Activated CD8-positive, alpha-beta memory T cell treated with anti-CD3 and anti-CD28 coated beads, Interleukin-2, amount 10 ng/mL, durations not matched to agents 7 days and 5 days (primary cell): ENCODE results near the gene ASS1. TPM values are rescaled to one million over a fixed set of nuclear protein-coding genes. Genes with fewer than 3 reads are reported as not detected.

Experiments
- ATAC-seq: fragments of 150-1000 bp; cut with Tn5 transposase; one replicate; pipeline ENCODE4 v1.10.0; 2021; ENCODE audit warnings: moderate library complexity
- CTCF ChIA-PET: fragments of 350-600 bp; sonication (Branson Sonifier 250); formaldehyde crosslinking; loops from one replicate; lab custom pipeline; 2021; ENCODE audit warnings: antibody characterized with exemption; lab: Charles Lee
- DNase-seq: peaks from one replicate; pipeline ENCODE4 v3.0.0-alpha.2; 2020
- H3K27ac Mint-ChIP-seq: one replicate; pipeline ENCODE4 v1.8.0; 2021; ENCODE audit warnings: mild to moderate bottlenecking, mixed read lengths
- H3K27me3 Mint-ChIP-seq: one replicate; pipeline ENCODE4 v1.8.0; 2021; ENCODE audit warnings: mixed read lengths
- H3K36me3 Mint-ChIP-seq: one replicate; pipeline ENCODE4 v1.8.0; 2021; ENCODE audit warnings: mild to moderate bottlenecking, mixed read lengths
- H3K4me1 Mint-ChIP-seq: one replicate; pipeline ENCODE4 v1.8.0; 2021; ENCODE audit warnings: mixed read lengths
- H3K4me3 Mint-ChIP-seq: one replicate; pipeline ENCODE4 v1.8.0; 2021; ENCODE audit warnings: mild to moderate bottlenecking, moderate library complexity, mixed read lengths
- H3K9me3 Mint-ChIP-seq: one replicate; pipeline ENCODE4 v1.8.0; 2022; ENCODE audit warnings: low read depth, mixed read lengths
- total RNA-seq, 2 experiments: library from RNA; stranded (reverse); gene quantifications; one replicate each; pipeline ENCODE4 v1.2.3, GENCODE V29; 2021

The ASS1 gene
- total RNA-seq, 2 experiments from 2014 or later, result 5.3 to 11.1 TPM

DNA sequence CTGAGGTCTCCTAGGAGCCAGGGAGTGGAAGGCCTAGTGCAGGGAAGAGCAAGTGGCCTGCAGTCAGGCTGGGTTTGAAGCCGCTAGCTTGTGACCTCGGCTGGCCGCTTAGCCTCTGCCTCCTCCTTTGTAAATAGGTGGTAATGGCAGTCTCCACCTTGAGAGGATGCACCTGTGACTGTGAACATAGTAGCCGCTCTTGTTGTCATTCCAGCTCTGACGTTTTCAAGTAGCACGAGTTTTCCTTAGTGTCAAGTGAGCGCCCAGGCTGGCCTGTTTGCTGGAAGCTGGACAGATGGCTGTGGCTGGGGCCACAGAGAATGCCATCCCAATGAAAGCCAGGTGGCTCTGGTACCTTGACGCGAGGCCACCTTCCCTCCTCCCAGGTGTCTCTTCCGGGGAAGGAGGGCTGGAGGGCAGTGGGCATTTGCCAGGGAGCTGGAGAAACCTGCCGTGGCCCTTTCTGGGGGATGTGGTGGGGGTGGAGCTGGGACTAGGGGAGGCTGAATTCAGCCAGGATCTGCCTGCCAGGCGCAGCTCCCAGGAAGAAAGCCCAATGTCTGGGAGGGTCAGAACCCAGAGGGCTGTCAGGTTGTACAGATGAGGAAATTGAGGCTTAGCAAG, 2.5 kb downstream of the ASS1 start:
- DNase-seq (no peak), ATAC-seq (no peak)
- Mint-ChIP-seq H3K9me3 (no peaks in the 10 kb centered on the region), H3K27ac (peak overlapping the region; percentile 62), H3K4me3 (no peak overlapping the region), H3K4me1 (peaks cover 14% of the 10 kb centered on the region), H3K27me3 (peaks cover 24% of the 10 kb centered on the region), H3K36me3 (no peaks in the 10 kb centered on the region)
- CTCF ChIA-PET, result interaction anchor here (0.5 to 1.4 kb wide), 4 partner anchors 14 to 709 kb away, joined by 3 to 5 read pairs (median 4); no protein-coding TSS in a partner anchor

DNA sequence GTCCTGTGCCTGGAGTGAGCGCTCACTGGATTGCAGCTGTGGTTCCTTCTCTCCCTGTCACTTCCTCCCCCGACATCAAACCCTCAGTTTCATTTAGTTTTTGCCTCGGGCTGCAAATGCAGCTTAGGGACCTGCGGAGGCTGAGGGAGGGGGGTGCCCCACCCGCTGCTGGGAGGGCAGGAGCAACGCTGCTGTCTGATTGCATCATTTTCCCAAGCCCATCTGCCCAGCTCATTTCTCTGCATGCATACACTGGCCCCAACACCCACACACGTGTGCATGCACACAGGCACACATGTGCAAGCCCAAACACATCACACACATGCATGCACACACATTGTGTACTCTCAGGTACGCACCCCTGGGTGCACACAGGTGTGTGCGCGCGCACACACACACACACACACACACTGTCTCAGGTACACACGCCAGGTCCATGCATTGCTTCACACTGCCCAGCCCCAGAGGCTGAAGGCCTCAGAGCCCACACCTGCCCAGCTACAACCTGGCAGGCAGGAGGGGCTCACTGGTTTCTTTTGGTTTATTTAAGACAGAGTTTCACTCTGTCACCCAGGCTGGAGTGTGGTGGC, 3.4 kb downstream of the ASS1 start:
- Mint-ChIP-seq H3K4me1 (peaks cover 14% of the 10 kb centered on the region), H3K27me3 (peaks cover 22% of the 10 kb centered on the region), H3K9me3 (no peaks in the 10 kb centered on the region), H3K4me3 (no peak overlapping the region), H3K36me3 (no peaks in the 10 kb centered on the region), H3K27ac (peak overlapping the region; percentile 19)
- ATAC-seq, result peak; percentile 38
- CTCF ChIA-PET, result interaction anchor here (1.2 to 1.5 kb wide), 3 partner anchors 13 to 18 kb away, joined by 4 to 5 read pairs (median 4); no protein-coding TSS in a partner anchor
- DNase-seq, result peak; percentile 57

DNA sequence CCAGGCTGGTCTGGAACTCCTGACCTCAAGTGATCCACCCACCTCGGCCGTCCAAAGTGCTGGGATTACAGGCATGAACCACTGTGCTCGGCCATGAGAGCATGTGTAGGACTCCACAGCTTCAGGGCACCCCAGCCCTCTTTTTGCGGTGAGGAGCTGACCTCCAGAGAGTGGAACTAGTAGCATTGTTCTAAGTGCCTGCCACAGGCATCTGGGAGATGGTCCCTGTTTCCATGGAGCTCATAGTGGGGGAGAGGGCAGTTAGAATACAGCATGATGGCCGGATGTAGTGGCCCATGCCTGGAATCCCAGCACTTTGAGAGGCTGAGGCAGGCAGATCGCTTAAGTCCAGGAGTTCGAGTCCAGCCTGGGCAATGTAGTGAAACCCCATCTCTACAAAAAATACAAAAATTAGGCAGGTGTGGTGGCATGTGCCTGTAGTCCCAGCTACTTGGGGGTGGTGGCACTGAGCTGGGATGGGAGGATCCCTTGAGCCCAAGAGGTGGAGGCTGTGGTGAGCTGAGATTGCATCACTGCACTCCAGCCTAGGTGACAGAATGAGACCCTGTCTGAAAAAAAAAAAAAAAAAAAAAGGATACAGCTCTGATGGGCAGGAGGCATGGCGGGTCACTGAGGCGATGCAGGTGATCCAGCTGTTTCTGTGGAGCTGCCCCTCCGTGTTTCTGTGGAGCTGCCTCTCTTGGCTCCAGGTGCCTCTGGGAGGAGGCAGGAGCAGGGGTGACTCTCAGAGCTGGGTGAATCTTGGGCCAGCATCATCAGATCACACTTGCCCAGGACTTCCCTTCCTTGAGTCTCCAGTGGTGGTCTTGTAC, 4.2 kb downstream of the ASS1 start:
- no peaks in the 10 kb centered on the region for H3K36me3 Mint-ChIP-seq
- H3K4me1 Mint-ChIP-seq, result peaks cover 14% of the 10 kb centered on the region
- H3K27ac Mint-ChIP-seq, result no peak overlapping the region
- no peak for ATAC-seq
- no peaks in the 10 kb centered on the region for H3K9me3 Mint-ChIP-seq
- CTCF ChIA-PET, result interaction anchor here (0.7 to 1.5 kb wide), 4 partner anchors 12 to 546 kb away, joined by 3 to 5 read pairs (median 3); no protein-coding TSS in a partner anchor
- H3K4me3 Mint-ChIP-seq, result no peak overlapping the region
- DNase-seq, result no peak
- H3K27me3 Mint-ChIP-seq, result peaks cover 14% of the 10 kb centered on the region

DNA sequence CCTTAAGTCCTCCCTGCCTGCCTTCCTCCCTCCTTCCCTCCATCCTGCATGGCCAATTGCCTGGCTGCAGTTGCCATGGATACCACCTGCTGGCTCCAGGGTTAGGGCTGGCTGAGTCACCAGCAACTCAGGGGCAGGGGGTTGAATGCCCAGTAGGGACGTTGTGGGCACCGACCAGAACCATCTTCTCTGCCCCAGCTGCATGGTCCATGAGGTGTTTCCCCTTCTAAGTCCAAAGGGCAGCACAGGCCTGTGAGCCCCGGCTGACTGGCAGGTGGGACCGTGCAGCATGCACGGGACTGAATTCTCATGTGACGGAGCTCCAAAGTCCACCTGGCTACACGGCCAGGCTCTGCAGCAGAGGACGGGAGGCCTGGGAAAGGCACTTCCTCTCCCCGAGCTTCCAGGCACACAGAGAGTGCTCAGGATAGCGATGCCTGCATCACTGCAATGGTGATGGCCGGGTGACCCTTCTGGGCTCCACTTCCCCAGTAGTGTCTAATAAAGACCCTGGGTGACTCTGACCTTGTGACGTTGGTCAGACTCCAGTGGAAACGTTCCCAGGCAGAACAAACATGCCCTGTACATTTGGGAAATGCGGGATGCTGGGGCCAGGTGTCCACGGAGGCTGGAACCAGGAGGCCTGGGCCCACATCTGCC, 5.7 kb downstream of the ASS1 start:
- H3K4me1 Mint-ChIP-seq, result peaks cover 14% of the 10 kb centered on the region
- H3K27me3 Mint-ChIP-seq, result peaks cover 7% of the 10 kb centered on the region
- H3K36me3 Mint-ChIP-seq, result no peaks in the 10 kb centered on the region
- DNase-seq, result no peak
- no peak overlapping the region for H3K4me3 Mint-ChIP-seq
- H3K27ac Mint-ChIP-seq, result no peak overlapping the region
- no peak for ATAC-seq
- H3K9me3 Mint-ChIP-seq, result no peaks in the 10 kb centered on the region
- CTCF ChIA-PET, result no interaction called here

DNA sequence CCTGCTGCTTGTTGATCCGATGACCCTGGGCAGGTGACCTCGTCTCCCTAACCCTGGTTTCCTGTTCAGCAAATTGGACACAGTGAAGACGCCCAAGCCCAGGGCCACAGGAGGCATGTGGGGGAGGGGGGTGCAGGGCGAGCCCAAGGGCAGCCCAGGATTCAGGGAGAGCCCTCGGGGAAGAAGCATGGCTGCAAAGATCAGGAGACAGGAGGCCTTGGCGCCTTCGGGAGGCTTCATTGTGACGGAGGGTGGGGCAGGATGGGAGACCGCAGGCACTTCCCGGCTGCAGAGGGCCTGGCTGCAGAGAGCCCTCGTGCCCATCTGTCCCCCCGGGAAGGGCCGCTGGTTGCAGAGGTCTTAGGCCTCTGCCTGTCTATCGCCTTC, 6.2 kb downstream of the ASS1 start:
- CTCF ChIA-PET, result interaction anchor here (2.0 kb wide), 1 partner anchor 10 kb away, joined by 6 read pairs; no protein-coding TSS in a partner anchor
- H3K9me3 Mint-ChIP-seq, result no peaks in the 10 kb centered on the region
- no peak overlapping the region for H3K4me3 Mint-ChIP-seq
- peaks cover 2% of the 10 kb centered on the region for H3K27me3 Mint-ChIP-seq
- peaks cover 14% of the 10 kb centered on the region for H3K4me1 Mint-ChIP-seq
- H3K36me3 Mint-ChIP-seq, result no peaks in the 10 kb centered on the region
- ATAC-seq (no peak), DNase-seq (no peak)
- H3K27ac Mint-ChIP-seq, result no peak overlapping the region

DNA sequence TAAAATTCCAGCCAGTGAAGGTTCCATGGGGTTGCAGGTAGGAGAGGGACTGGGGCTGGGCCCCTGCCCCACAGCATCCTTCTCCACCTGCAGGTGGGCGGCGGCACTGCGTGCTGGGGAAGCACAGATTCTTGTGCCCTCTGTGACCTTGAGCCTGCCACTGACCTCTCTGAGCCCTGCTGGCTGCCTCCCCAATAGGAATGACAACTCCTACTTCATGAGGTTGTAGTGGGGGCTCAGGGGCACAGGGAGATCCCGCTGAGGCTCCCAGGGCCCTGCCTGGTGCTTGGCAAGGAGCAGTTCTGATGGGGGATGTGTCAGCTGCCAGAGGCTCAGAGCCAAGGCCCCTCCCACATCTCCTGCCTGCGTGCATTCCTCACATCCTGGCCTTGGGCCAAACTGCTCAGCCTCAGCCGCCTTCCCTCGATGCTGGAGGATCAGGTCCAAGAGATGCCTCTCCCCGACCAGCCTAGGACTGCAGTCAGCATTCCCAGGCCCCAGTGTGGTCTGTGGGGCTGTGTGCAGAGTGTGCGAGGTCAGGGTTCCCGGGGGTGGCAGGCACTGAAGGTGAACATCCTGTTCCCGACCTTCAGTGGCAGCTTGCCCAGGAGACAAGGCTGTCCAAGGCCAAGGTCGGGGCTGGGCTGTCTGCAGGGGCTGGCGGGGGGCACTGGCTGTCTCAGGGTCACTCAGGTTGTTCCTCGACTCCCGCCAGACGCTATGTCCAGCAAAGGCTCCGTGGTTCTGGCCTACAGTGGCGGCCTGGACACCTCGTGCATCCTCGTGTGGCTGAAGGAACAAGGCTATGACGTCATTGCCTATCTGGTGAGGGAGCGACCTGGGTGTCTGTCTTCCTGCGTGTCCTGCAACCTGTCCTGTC, 7.0 kb downstream of the ASS1 start:
- Mint-ChIP-seq H3K36me3 (no peaks in the 10 kb centered on the region), H3K9me3 (no peaks in the 10 kb centered on the region), H3K4me3 (no peak overlapping the region), H3K27ac (no peak overlapping the region), H3K4me1 (peaks cover 14% of the 10 kb centered on the region), H3K27me3 (no peaks in the 10 kb centered on the region)
- ATAC-seq (peak; percentile 48), DNase-seq (no peak)
- CTCF ChIA-PET, result interaction anchor here (2.0 kb wide), 1 partner anchor 9 kb away, joined by 6 read pairs; no protein-coding TSS in a partner anchor

DNA sequence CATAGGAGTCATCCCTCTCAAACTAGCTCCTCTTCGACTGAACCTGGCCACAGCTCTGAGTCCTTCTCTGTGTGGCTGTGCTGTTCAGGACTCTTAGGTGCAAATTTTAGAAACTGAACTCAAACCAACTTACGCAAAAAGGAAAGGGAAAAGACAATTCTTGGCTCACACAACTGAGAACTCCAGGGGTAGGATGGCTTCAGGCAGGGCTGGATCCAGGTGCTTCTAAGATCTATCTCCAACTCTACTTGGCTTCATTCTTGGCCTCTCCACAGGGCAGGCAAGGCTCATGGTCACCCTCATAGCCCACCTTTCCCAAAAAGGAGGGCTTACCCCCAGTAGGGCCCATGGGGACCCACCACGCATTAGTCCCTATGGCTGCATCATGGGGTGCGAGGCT, 8.1 kb downstream of the ASS1 start:
- Mint-ChIP-seq H3K27me3 (no peaks in the 10 kb centered on the region), H3K27ac (no peak overlapping the region), H3K9me3 (no peaks in the 10 kb centered on the region), H3K36me3 (no peaks in the 10 kb centered on the region), H3K4me3 (no peak overlapping the region), H3K4me1 (peaks cover 8% of the 10 kb centered on the region)
- DNase-seq (no peak), ATAC-seq (no peak)
- CTCF ChIA-PET, result interaction anchor here (0.6 to 2.0 kb wide), 4 partner anchors 8 to 233 kb away, joined by 3 to 6 read pairs (median 5); no protein-coding TSS in a partner anchor

DNA sequence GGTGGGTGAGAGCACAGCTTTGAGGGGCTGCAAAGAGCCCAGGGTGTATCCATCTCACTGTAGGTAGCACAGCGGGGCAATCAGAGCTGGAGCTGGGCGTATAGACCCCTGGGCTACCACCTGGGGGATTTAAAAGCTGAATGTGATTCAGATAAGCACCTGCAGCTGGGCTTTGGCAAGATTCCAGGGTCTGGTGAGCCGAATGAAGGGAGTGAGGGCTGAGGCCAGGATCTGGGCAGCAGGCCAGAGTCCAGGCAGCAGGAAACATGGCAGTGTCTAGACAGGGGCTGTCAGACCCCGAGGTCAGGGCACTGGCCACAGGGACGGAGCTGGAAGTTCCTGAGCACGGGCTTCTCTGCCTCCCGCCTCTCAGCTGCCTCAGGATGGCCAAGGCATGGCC, 8.7 kb downstream of the ASS1 start:
- Mint-ChIP-seq H3K27ac (no peak overlapping the region), H3K4me3 (no peak overlapping the region), H3K27me3 (no peaks in the 10 kb centered on the region), H3K36me3 (no peaks in the 10 kb centered on the region), H3K9me3 (no peaks in the 10 kb centered on the region), H3K4me1 (peaks cover 3% of the 10 kb centered on the region)
- ATAC-seq (no peak), DNase-seq (no peak)
- CTCF ChIA-PET, result interaction anchor here (0.6 to 2.0 kb wide), 3 partner anchors 229 to 232 kb away, joined by 3 to 6 read pairs (median 4); no protein-coding TSS in a partner anchor

DNA sequence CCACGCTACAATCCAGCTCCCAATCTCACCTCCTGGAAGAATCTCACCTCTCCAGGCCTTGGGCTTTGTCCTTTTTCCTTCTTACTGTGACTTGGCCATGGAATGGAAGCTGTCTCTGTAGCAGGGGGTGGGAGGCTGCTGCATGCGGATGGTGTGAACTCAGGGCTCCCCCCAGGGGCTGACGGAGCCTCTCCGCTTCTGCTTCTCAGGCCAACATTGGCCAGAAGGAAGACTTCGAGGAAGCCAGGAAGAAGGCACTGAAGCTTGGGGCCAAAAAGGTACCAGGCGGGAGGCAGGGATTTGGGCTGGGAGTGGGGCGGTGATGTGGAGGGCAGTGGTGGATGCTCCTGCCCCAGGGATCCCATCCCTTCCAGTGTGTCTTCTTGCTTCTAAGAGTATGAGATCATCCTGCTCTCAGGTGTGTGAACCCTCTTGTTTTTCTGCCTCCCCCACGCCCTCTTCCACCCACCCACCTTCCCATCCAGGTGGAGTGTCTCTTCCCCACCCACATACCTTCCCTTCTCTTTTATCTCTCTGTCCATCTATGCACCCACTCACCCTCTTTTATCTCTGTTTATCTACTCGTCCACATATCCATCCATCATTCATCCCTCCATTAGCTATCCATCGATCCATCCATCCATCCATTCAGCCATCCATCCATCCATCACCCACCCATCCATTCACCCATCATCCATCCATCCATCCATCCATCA, 9.5 kb downstream of the ASS1 start:
- H3K4me1 Mint-ChIP-seq, result no peaks in the 10 kb centered on the region
- H3K9me3 Mint-ChIP-seq, result no peaks in the 10 kb centered on the region
- no peaks in the 10 kb centered on the region for H3K36me3 Mint-ChIP-seq
- no peak overlapping the region for H3K27ac Mint-ChIP-seq
- no peak overlapping the region for H3K4me3 Mint-ChIP-seq
- DNase-seq (no peak), ATAC-seq (no peak)
- no peaks in the 10 kb centered on the region for H3K27me3 Mint-ChIP-seq
- CTCF ChIA-PET, result interaction anchor here (1.4 to 2.0 kb wide), 2 partner anchors 228 to 230 kb away, joined by 4 to 6 read pairs; no protein-coding TSS in a partner anchor

DNA sequence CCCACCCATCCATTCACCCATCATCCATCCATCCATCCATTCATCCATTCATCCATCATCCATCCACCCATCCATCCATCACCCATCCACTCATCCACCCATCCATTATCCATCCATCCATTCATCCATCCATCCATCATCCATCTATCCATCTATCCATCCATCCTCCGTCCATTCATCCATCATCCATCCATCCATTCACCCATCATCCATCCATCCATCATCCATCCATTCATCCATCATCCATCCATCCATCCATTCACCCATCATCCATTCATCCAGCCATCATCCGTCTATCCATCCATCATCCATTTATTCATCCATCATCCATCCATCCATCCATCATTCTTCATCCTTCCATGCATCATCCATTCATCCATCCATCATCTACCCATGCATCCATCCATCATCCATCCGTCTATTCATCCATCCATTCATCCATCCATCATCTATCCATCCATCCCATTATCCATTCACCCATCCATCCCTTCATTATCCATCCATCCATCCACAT, 10.1 kb downstream of the ASS1 start:
- H3K4me1 Mint-ChIP-seq, result no peaks in the 10 kb centered on the region
- no peak for ATAC-seq
- CTCF ChIA-PET, result interaction anchor here (2.0 kb wide), 1 partner anchor 228 kb away, joined by 6 read pairs; no protein-coding TSS in a partner anchor

DNA sequence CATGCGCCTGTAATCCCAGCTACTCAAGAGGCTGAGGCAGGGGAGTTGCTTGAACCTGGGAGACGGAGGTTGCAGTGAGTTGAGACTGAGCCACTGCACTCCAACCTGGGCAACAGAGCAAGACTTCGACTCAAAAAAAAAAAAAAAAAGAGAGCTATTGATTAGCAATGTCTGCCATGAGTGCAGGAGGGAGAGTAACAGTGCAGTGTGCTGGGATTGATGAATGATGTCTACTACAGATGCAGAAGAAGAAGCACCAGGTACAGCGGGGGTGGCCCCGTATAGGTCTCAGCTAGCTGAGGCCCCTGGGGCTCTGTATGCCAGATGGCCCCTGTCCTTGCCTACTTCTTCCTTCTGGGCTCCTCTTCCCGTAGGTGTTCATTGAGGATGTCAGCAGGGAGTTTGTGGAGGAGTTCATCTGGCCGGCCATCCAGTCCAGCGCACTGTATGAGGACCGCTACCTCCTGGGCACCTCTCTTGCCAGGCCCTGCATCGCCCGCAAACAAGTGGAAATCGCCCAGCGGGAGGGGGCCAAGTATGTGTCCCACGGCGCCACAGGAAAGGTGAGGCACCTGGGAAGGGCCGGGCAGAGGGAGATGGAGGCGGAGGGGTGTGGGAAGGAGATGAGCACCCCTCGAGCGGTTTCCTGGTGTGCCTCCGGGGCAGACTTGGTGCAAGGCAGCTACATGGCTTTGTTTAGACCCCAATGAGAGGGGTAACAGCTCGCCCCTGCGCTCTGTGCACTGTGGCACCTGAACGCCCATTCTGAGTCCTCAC, 13.5 kb downstream of the ASS1 start:
- ATAC-seq (no peak), DNase-seq (no peak)
- Mint-ChIP-seq H3K9me3 (no peaks in the 10 kb centered on the region), H3K27me3 (peaks cover 11% of the 10 kb centered on the region), H3K4me3 (no peak overlapping the region), H3K4me1 (no peaks in the 10 kb centered on the region), H3K36me3 (no peaks in the 10 kb centered on the region), H3K27ac (no peak overlapping the region)
- CTCF ChIA-PET, result interaction anchor here (8.6 kb wide), 1 partner anchor 225 kb away, joined by 135 read pairs; no protein-coding TSS in a partner anchor

More for the DNA sequence above, 10.1 kb downstream of the ASS1 start:
- DNase-seq, result no peak
- Mint-ChIP-seq H3K27me3 (no peaks in the 10 kb centered on the region), H3K36me3 (no peaks in the 10 kb centered on the region), H3K27ac (no peak overlapping the region), H3K4me3 (no peak overlapping the region), H3K9me3 (no peaks in the 10 kb centered on the region)
